Large intestine (tissue), 3 donors: ENCODE data around the gene HSD17B14. TPM values are rescaled to one million over a fixed set of nuclear protein-coding genes. Genes with fewer than 3 reads are reported as not detected.
"Not testable (repeated sequence)": the region's sequence is repeated elsewhere in the genome, so short reads cannot be mapped to it uniquely, and the experiment has no call there.

Experiments
- DNase-seq, 2 donors: peaks; one replicate each; pipeline versions ENCODE4 v3.0.0 to v3.0.0-alpha.2; 2013
- H3K27ac ChIP-seq: one replicate; pipeline ENCODE4 v1.5.1; 2013; ENCODE audit warnings: low read length
- H3K27me3 ChIP-seq: 2 replicates; pipeline ENCODE4 v1.6.1; 2013; ENCODE audit warnings: low read length; ENCODE audit not compliant: control insufficient read depth, insufficient read depth
- H3K36me3 ChIP-seq: 2 replicates; pipeline ENCODE4 v1.6.1; 2013; ENCODE audit warnings: low read length; ENCODE audit not compliant: control insufficient read depth, insufficient read depth
- H3K4me1 ChIP-seq: one replicate; pipeline ENCODE4 v1.6.1; 2013; ENCODE audit warnings: low read length; ENCODE audit not compliant: control insufficient read depth, insufficient read depth
- H3K4me3 ChIP-seq: one replicate; pipeline ENCODE4 v1.5.1; 2013; ENCODE audit warnings: low read length
- H3K9me3 ChIP-seq: one replicate; pipeline ENCODE4 v1.6.1; 2013; ENCODE audit warnings: mild to moderate bottlenecking, low read depth, low read length, moderate library complexity; ENCODE audit not compliant: control insufficient read depth
- WGBS: methylation state at CpG from one replicate; pipeline ENCODE4 v1.1.5; 2013; ENCODE audit warnings: low lambda C conversion rate; ENCODE audit not compliant: insufficient coverage; 5-methylcytosine and 5-hydroxymethylcytosine counted together
- polyA plus RNA-seq: library from polyadenylated mRNA; unstranded; fragments of 120-200 nt; gene quantifications from one replicate; pipeline ENCODE4 v1.2.1, GENCODE V29; 2013

HSD17B14 gene
- polyA plus RNA-seq, 1 donor = 78.1 TPM

- WGBS = 83% methylated on average over 1 of the region's 4 CpGs
- Histone ChIP-seq H3K36me3 (no peaks in the 10 kb centered on the region), H3K9me3 (no peaks in the 10 kb centered on the region), H3K4me3 (no peak overlapping the region), H3K27ac (no peak overlapping the region), H3K27me3 (no peaks in the 10 kb centered on the region), H3K4me1 (no peaks in the 10 kb centered on the region)
- DNase-seq = no peak
Measured at GRCh38 chr19:48852292-48852691, 16.0 kb upstream of the HSD17B14 start.

GRCh38 chr19:48846659-48847058 is 10.4 kb upstream of the HSD17B14 start:
- H3K4me3 ChIP-seq, H3K4me1 ChIP-seq, H3K27me3 ChIP-seq, H3K27ac ChIP-seq, H3K36me3 ChIP-seq, H3K9me3 ChIP-seq, DNase-seq: not testable (repeated sequence)
- WGBS = no CpG with 5 or more reads among the region's 3 CpGs

GRCh38 chr19:48845384-48845783 is 9.1 kb upstream of the HSD17B14 start:
- Histone ChIP-seq H3K27ac (no peak overlapping the region), H3K4me1 (peaks cover 3% of the 10 kb centered on the region), H3K4me3 (no peak overlapping the region), H3K27me3 (no peaks in the 10 kb centered on the region), H3K9me3 (no peaks in the 10 kb centered on the region), H3K36me3 (no peaks in the 10 kb centered on the region)
- no peak for DNase-seq
- no CpG with 5 or more reads among the region's 15 CpGs for WGBS

- no CpG with 5 or more reads among the region's 2 CpGs for WGBS
- no peak overlapping the region for H3K4me3 ChIP-seq
Measured at GRCh38 chr19:48844472-48844871, 8.2 kb upstream of the HSD17B14 start.

GRCh38 chr19:48842789-48843162 is 6.5 kb upstream of the HSD17B14 start:
- WGBS = no CpG with 5 or more reads among the region's 2 CpGs
- Histone ChIP-seq H3K9me3 (no peaks in the 10 kb centered on the region), H3K4me3 (no peak overlapping the region), H3K27ac (no peak overlapping the region), H3K4me1 (peaks cover 3% of the 10 kb centered on the region), H3K27me3 (no peaks in the 10 kb centered on the region), H3K36me3 (peaks cover 2% of the 10 kb centered on the region)
- DNase-seq = peak; percentile 35 to 50

More at GRCh38 chr19:48844472-48844871, 8.2 kb upstream of the HSD17B14 start:
- no peaks in the 10 kb centered on the region for H3K9me3 ChIP-seq
- H3K27me3 ChIP-seq = no peaks in the 10 kb centered on the region
- peaks cover 3% of the 10 kb centered on the region for H3K4me1 ChIP-seq
- no peaks in the 10 kb centered on the region for H3K36me3 ChIP-seq
- no peak for DNase-seq
- no peak overlapping the region for H3K27ac ChIP-seq

GRCh38 chr19:48841571-48841970 is 5.3 kb upstream of the HSD17B14 start:
- Histone ChIP-seq H3K9me3 (peaks cover 6% of the 10 kb centered on the region), H3K4me1 (peaks cover 5% of the 10 kb centered on the region), H3K4me3 (no peak overlapping the region), H3K27me3 (no peaks in the 10 kb centered on the region), H3K27ac (no peak overlapping the region), H3K36me3 (peaks cover 2% of the 10 kb centered on the region)
- no peak for DNase-seq
- WGBS = no CpG with 5 or more reads among the region's 6 CpGs

GRCh38 chr19:48841047-48841446 is 4.8 kb upstream of the HSD17B14 start:
- H3K4me3 ChIP-seq = no peak overlapping the region
- H3K9me3 ChIP-seq = peaks cover 6% of the 10 kb centered on the region
- WGBS = no CpG with 5 or more reads among the region's 16 CpGs
- H3K27me3 ChIP-seq = no peaks in the 10 kb centered on the region
- H3K4me1 ChIP-seq = peaks cover 8% of the 10 kb centered on the region
- no peak overlapping the region for H3K27ac ChIP-seq
- DNase-seq = no peak
- peaks cover 2% of the 10 kb centered on the region for H3K36me3 ChIP-seq

- peaks cover 6% of the 10 kb centered on the region for H3K9me3 ChIP-seq
- DNase-seq = no peak
- peak overlapping the region; percentile 11 for H3K27ac ChIP-seq
- H3K4me3 ChIP-seq = no peak overlapping the region
- peaks cover 9% of the 10 kb centered on the region for H3K36me3 ChIP-seq
- H3K27me3 ChIP-seq = no peaks in the 10 kb centered on the region
- WGBS = no CpG with 5 or more reads among the region's 9 CpGs
- peaks cover 10% of the 10 kb centered on the region for H3K4me1 ChIP-seq
Measured at GRCh38 chr19:48837687-48838086, 1.4 kb upstream of the HSD17B14 start.

GRCh38 chr19:48837051-48837524 is 797 bp upstream of the HSD17B14 start:
- no CpG with 5 or more reads among the region's 29 CpGs for WGBS
- peak overlapping the region; percentile 96 for H3K27ac ChIP-seq
- DNase-seq = peak; percentile 56 to 60

GRCh38 chr19:48835734-48836088 is 580 bp downstream of the HSD17B14 start:
- Histone ChIP-seq H3K27me3 (no peaks in the 10 kb centered on the region), H3K4me1 (peaks cover 9% of the 10 kb centered on the region), H3K4me3 (peak overlapping the region; percentile 67), H3K36me3 (peaks cover 24% of the 10 kb centered on the region), H3K9me3 (peaks cover 6% of the 10 kb centered on the region), H3K27ac (peak overlapping the region; percentile 96)
- peak; percentile 97 for DNase-seq
- WGBS = no CpG with 5 or more reads among the region's 12 CpGs

More at GRCh38 chr19:48837051-48837524, 797 bp upstream of the HSD17B14 start:
- H3K4me3 ChIP-seq = peak overlapping the region; percentile 67
- peaks cover 7% of the 10 kb centered on the region for H3K4me1 ChIP-seq
- no peaks in the 10 kb centered on the region for H3K27me3 ChIP-seq
- peaks cover 14% of the 10 kb centered on the region for H3K36me3 ChIP-seq
- peaks cover 6% of the 10 kb centered on the region for H3K9me3 ChIP-seq

- H3K27ac ChIP-seq = no peak overlapping the region
- peaks cover 6% of the 10 kb centered on the region for H3K9me3 ChIP-seq
- H3K4me3 ChIP-seq = no peak overlapping the region
- DNase-seq = no peak
- WGBS = 80% methylated on average over 1 of the region's 5 CpGs
- peaks cover 17% of the 10 kb centered on the region for H3K4me1 ChIP-seq
- H3K27me3 ChIP-seq = no peaks in the 10 kb centered on the region
- H3K36me3 ChIP-seq = peaks cover 30% of the 10 kb centered on the region
Measured at GRCh38 chr19:48833977-48834376, 2.3 kb downstream of the HSD17B14 start.
